Measurements from ENCODE around the gene MC2R.

MC2R gene

DNA sequence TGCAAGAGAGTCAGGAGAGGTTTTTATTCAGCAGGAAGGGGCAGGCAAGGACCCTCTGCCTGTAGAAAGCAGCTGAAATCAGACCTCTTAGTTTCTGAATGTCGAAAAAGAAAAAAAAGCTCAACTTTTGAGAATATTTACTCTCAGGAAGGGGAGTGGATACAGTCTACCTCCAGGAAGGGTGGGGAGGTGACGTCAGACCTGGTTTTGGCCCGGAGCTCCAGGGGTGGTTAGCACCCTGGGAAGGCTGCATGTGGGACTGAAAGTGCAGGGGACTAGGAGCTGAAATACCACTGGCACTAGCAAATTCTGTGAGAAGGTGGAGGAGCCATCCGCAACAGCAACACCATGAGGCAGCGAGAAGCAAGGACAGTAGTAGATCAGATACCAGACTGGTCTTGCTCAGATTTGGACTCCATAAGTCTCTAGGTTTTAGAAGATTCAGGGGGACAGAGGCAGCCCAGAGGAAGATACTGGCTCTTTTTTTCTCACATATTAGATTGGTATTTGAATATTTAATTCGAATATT is 19.8 kb downstream of the MC2R start:
- H3K4me3 ChIP-seq (ENCODE audit: low read length) = no peak overlapping the region
- TF ChIP-seq, protein P1, sequence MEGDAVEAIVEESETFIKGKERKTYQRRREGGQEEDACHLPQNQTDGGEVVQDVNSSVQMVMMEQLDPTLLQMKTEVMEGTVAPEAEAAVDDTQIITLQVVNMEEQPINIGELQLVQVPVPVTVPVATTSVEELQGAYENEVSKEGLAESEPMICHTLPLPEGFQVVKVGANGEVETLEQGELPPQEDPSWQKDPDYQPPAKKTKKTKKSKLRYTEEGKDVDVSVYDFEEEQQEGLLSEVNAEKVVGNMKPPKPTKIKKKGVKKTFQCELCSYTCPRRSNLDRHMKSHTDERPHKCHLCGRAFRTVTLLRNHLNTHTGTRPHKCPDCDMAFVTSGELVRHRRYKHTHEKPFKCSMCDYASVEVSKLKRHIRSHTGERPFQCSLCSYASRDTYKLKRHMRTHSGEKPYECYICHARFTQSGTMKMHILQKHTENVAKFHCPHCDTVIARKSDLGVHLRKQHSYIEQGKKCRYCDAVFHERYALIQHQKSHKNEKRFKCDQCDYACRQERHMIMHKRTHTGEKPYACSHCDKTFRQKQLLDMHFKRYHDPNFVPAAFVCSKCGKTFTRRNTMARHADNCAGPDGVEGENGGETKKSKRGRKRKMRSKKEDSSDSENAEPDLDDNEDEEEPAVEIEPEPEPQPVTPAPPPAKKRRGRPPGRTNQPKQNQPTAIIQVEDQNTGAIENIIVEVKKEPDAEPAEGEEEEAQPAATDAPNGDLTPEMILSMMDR (conservative IDR thresholded peaks at IDR 0.05; ENCODE audit: low read length) = no peak
- DNase-seq (ENCODE audit: low read depth) = no peak

DNA sequence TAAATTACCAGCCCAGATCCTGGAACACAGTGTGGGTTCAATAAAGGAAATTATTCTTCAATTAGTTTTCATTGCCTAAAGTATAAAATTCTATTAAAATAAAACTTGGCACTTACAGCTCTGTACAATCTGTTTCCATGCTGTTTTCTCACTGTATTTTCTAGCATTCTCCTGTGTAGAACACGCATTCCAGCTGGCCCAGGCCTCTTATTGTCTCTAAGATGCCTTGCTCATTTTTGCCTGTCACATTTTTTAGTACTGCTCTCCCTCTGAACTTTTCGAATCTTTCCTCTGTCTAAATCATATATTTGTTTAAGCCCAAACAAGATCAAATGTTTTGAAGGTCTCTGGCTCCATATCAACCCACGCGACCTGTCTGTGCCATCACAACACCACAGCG is 20.8 kb downstream of the MC2R start:
- DNase-seq (ENCODE audit: low read depth) = no peak
- H3K4me3 ChIP-seq (ENCODE audit: low read length) = no peak overlapping the region
- TF ChIP-seq, protein P1 (conservative IDR thresholded peaks at IDR 0.05; ENCODE audit: low read length) = no peak

DNA sequence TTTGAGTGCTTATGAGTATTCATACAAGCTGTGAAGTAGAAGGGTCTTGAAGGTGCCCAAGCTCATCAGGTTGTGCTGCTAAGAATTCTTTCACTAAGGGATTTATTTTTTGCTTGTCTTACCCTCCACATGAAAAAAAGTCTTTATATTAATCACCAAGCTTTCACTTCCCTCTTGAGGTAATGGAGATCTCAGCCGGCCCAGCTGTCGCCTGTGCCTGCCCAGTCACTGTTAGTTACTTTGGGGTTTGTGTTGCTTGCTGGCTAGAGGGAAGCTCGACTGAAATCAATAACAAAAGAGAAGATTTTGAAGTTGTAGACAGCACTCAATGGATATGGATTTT is 21.9 kb downstream of the MC2R start:
- DNase-seq (ENCODE audit: low read depth) = no peak
- H3K4me3 ChIP-seq (ENCODE audit: low read length) = no peak overlapping the region

DNA sequence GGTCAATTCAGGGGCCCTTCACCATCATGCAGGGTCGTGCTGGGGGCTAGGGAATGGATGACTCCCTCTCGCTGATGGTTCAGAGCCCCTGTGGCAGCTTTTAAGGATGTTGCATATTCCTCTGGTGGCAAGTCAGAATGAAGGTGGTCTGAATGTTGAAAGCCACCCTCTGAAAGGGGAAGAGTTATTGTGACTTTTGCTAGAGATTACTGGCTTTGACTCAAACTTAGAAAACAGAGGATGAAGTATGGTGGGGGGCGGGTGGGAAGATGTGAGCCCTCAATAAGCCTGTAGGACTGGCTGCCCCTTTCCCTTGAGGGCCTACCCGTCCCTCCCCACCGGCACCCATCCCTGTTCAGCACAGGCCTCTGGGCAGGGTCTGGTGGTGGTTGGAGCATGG is 23.2 kb downstream of the MC2R start:
- DNase-seq (ENCODE audit: low read depth) = no peak
- TF ChIP-seq, protein P1 (conservative IDR thresholded peaks at IDR 0.05; ENCODE audit: low read length) = no peak
- no peak overlapping the region for H3K4me3 ChIP-seq (ENCODE audit: low read length)

More for the DNA sequence above, 21.9 kb downstream of the MC2R start:
- TF ChIP-seq, protein P1 (conservative IDR thresholded peaks at IDR 0.05; ENCODE audit: low read length) = no peak

DNA sequence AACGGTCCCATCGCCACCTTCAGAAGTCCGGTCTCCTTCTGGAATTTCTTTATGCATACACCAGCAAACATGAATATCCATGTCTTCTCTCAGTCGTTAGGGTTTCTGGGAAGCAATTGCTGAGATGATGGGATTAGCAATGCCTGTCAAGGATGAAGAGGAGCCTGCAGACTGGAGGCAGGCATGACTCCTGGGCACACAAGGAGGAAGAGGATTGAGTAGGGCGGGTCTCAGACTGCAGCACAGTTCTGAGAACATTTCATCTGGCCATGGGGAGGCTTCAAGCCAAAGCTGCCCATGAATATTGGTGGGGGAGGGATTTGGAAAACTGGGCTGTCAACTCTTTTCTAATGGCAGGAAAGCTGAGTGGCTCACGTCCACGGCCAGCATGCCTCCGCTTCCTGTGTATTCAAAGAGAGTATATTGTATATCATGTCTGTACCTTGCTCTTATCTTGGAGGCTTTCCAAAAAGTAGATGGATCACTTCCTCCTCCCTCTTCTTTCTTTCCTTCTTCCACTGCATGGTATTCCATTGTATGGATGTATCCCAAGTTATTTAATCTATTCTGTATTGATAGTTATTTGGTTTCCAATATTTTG is 24.5 kb downstream of the MC2R start:
- DNase-seq (ENCODE audit: low read depth) = no peak
- no peak overlapping the region for H3K4me3 ChIP-seq (ENCODE audit: low read length)
- TF ChIP-seq, protein P1 (conservative IDR thresholded peaks at IDR 0.05; ENCODE audit: low read length) = no peak

DNA sequence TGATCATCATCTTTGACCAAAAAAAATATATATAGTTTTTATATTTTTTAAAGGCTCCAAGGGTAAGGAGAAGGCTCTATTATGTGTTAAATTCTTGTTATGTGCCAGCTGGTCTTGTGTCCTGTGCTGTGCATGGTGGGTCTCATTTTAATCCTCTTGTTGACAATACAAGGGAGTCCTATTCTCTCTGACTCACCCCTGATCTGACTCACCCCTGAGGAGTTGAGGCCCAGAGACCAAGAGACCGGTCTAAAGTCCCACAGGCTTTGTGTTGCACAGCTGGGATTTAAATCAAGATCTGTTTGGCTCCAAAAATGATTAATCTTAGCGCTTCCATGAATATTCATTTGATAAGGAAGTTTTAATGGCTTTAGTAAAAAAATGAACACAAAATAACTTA is 25.7 kb downstream of the MC2R start:
- H3K4me3 ChIP-seq (ENCODE audit: low read length) = no peak overlapping the region
- no peak for DNase-seq (ENCODE audit: low read depth)
- TF ChIP-seq, protein P1 (conservative IDR thresholded peaks at IDR 0.05; ENCODE audit: low read length) = no peak

DNA sequence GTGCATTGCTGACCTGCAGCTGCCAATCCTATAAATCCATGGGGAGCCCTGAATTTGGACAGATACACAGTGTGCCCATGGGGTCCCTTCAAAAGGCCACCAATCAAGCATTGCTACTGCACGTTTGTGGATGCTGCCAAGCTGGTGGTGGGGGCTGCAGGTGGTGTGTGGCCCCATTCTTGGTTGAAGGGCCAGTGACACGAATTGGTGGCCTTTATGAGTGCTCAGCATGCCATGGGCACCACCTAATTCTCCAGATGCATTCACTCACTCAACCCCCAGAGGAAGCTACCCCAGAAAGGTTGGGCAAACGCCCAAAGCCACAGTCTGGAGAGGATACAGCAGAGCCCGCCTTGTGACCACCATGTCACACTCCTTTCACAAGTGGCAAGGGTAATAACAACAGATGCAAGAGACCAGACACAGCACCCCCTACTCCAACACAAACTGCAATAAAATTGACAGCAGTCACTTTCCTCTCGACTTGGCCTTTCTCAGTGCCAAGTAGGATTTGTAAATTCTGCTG is 27.1 kb downstream of the MC2R start:
- TF ChIP-seq, protein P1 (conservative IDR thresholded peaks at IDR 0.05; ENCODE audit: low read length) = no peak
- no peak overlapping the region for H3K4me3 ChIP-seq (ENCODE audit: low read length)
- no peak for DNase-seq (ENCODE audit: low read depth)

Measured in AG10803 (cell line).